ENCODE results near the gene GABBR1.

GABBR1 gene

GRCh38 chr6:29576056-29576455, 56.9 kb downstream of the GABBR1 start:
- Mint-ChIP-seq H3K27ac (no peak overlapping the region), H3K27me3 (peaks cover 27% of the 10 kb centered on the region), H3K4me3 (no peak overlapping the region), H3K4me1 (ENCODE audit: low read depth) (no peaks in the 10 kb centered on the region), H3K36me3 (no peaks in the 10 kb centered on the region), H3K9me3 (ENCODE audit: low read depth) (no peaks in the 10 kb centered on the region)

GRCh38 chr6:29567991-29568390, 65.0 kb downstream of the GABBR1 start:
- peaks cover 6% of the 10 kb centered on the region for H3K4me1 Mint-ChIP-seq (ENCODE audit: low read depth)
- no peak overlapping the region for H3K4me3 Mint-ChIP-seq
- no peaks in the 10 kb centered on the region for H3K9me3 Mint-ChIP-seq (ENCODE audit: low read depth)
- H3K27ac Mint-ChIP-seq, result no peak overlapping the region
- peaks cover 21% of the 10 kb centered on the region for H3K27me3 Mint-ChIP-seq
- H3K36me3 Mint-ChIP-seq, result no peaks in the 10 kb centered on the region

- Mint-ChIP-seq H3K4me1 (ENCODE audit: low read depth) (peaks cover 6% of the 10 kb centered on the region), H3K27me3 (peaks cover 21% of the 10 kb centered on the region), H3K9me3 (ENCODE audit: low read depth) (no peaks in the 10 kb centered on the region), H3K4me3 (no peak overlapping the region), H3K27ac (no peak overlapping the region), H3K36me3 (no peaks in the 10 kb centered on the region)
These were observed 65.4 kb downstream of the GABBR1 start for GRCh38 chr6:29567541-29567940.

GRCh38 chr6:29566856-29567255, 66.1 kb downstream of the GABBR1 start:
- Mint-ChIP-seq H3K27me3 (peaks cover 20% of the 10 kb centered on the region), H3K4me3 (no peak overlapping the region), H3K27ac (no peak overlapping the region), H3K4me1 (ENCODE audit: low read depth) (peaks cover 6% of the 10 kb centered on the region), H3K9me3 (ENCODE audit: low read depth) (no peaks in the 10 kb centered on the region), H3K36me3 (no peaks in the 10 kb centered on the region)

- H3K4me3 Mint-ChIP-seq, result no peak overlapping the region
- no peaks in the 10 kb centered on the region for H3K9me3 Mint-ChIP-seq (ENCODE audit: low read depth)
- H3K27ac Mint-ChIP-seq, result no peak overlapping the region
- H3K4me1 Mint-ChIP-seq (ENCODE audit: low read depth), result peaks cover 6% of the 10 kb centered on the region
- no peaks in the 10 kb centered on the region for H3K36me3 Mint-ChIP-seq
- H3K27me3 Mint-ChIP-seq, result peaks cover 26% of the 10 kb centered on the region
These were observed 68.1 kb downstream of the GABBR1 start for GRCh38 chr6:29564875-29565274.

- Mint-ChIP-seq H3K4me3 (no peak overlapping the region), H3K27me3 (peaks cover 34% of the 10 kb centered on the region), H3K4me1 (ENCODE audit: low read depth) (peaks cover 6% of the 10 kb centered on the region), H3K9me3 (ENCODE audit: low read depth) (no peaks in the 10 kb centered on the region), H3K27ac (no peak overlapping the region), H3K36me3 (no peaks in the 10 kb centered on the region)
These were observed 69.5 kb downstream of the GABBR1 start for GRCh38 chr6:29563435-29563965.

GRCh38 chr6:29561606-29562181, 71.3 kb downstream of the GABBR1 start:
- Mint-ChIP-seq H3K27ac (peak overlapping the region; percentile 51), H3K4me3 (no peak overlapping the region), H3K4me1 (ENCODE audit: low read depth) (peaks cover 6% of the 10 kb centered on the region), H3K9me3 (ENCODE audit: low read depth) (no peaks in the 10 kb centered on the region), H3K36me3 (no peaks in the 10 kb centered on the region), H3K27me3 (peaks cover 32% of the 10 kb centered on the region)

- no peak overlapping the region for H3K4me3 Mint-ChIP-seq
- H3K9me3 Mint-ChIP-seq (ENCODE audit: low read depth), result no peaks in the 10 kb centered on the region
- H3K36me3 Mint-ChIP-seq, result no peaks in the 10 kb centered on the region
- peak overlapping the region; percentile 51 for H3K27ac Mint-ChIP-seq
- H3K27me3 Mint-ChIP-seq, result peaks cover 37% of the 10 kb centered on the region
- peaks cover 6% of the 10 kb centered on the region for H3K4me1 Mint-ChIP-seq (ENCODE audit: low read depth)
These were observed 71.9 kb downstream of the GABBR1 start for GRCh38 chr6:29561091-29561490.

GRCh38 chr6:29559524-29560287, 73.3 kb downstream of the GABBR1 start, which contains the start of gene UBD:
TSS of gene UBD (minus strand) at chr6:29559732. CDS start at chr6:29559701, 31 bp downstream.
- Mint-ChIP-seq H3K4me1 (ENCODE audit: low read depth) (peaks cover 6% of the 10 kb centered on the region), H3K27me3 (peaks cover 34% of the 10 kb centered on the region), H3K36me3 (no peaks in the 10 kb centered on the region), H3K27ac (no peak within 1 kb of the TSS), H3K9me3 (ENCODE audit: low read depth) (no peaks in the 10 kb centered on the region), H3K4me3 (no peak within 1 kb of the TSS)

- no peaks in the 10 kb centered on the region for H3K9me3 Mint-ChIP-seq (ENCODE audit: low read depth)
- no peak overlapping the region for H3K27ac Mint-ChIP-seq
- no peak overlapping the region for H3K4me3 Mint-ChIP-seq
- peaks cover 2% of the 10 kb centered on the region for H3K36me3 Mint-ChIP-seq
- peaks cover 12% of the 10 kb centered on the region for H3K4me1 Mint-ChIP-seq (ENCODE audit: low read depth)
- H3K27me3 Mint-ChIP-seq, result peaks cover 45% of the 10 kb centered on the region
These were observed 74.4 kb downstream of the GABBR1 start for GRCh38 chr6:29558439-29559079.

- H3K4me1 Mint-ChIP-seq (ENCODE audit: low read depth), result peaks cover 17% of the 10 kb centered on the region
- no peak overlapping the region for H3K4me3 Mint-ChIP-seq
- no peaks in the 10 kb centered on the region for H3K9me3 Mint-ChIP-seq (ENCODE audit: low read depth)
- no peak overlapping the region for H3K27ac Mint-ChIP-seq
- H3K36me3 Mint-ChIP-seq, result peaks cover 2% of the 10 kb centered on the region
- H3K27me3 Mint-ChIP-seq, result peaks cover 45% of the 10 kb centered on the region
These were observed 75.7 kb downstream of the GABBR1 start for GRCh38 chr6:29557320-29557719.

GRCh38 chr6:29554764-29555163, 78.2 kb downstream of the GABBR1 start:
- Mint-ChIP-seq H3K27me3 (peaks cover 35% of the 10 kb centered on the region), H3K4me3 (no peak overlapping the region), H3K9me3 (ENCODE audit: low read depth) (no peaks in the 10 kb centered on the region), H3K4me1 (ENCODE audit: low read depth) (peaks cover 17% of the 10 kb centered on the region), H3K27ac (no peak overlapping the region), H3K36me3 (peaks cover 2% of the 10 kb centered on the region)

GRCh38 chr6:29553268-29554057, 79.5 kb downstream of the GABBR1 start:
- H3K4me1 Mint-ChIP-seq (ENCODE audit: low read depth), result peaks cover 17% of the 10 kb centered on the region
- H3K27ac Mint-ChIP-seq, result peak overlapping the region; percentile 89
- no peaks in the 10 kb centered on the region for H3K9me3 Mint-ChIP-seq (ENCODE audit: low read depth)
- peaks cover 28% of the 10 kb centered on the region for H3K27me3 Mint-ChIP-seq
- H3K4me3 Mint-ChIP-seq, result peak overlapping the region; percentile 86
- peaks cover 2% of the 10 kb centered on the region for H3K36me3 Mint-ChIP-seq

- Mint-ChIP-seq H3K27me3 (peaks cover 26% of the 10 kb centered on the region), H3K9me3 (ENCODE audit: low read depth) (no peaks in the 10 kb centered on the region), H3K36me3 (peaks cover 2% of the 10 kb centered on the region), H3K4me3 (peak overlapping the region; percentile 86), H3K27ac (peak overlapping the region; percentile 89), H3K4me1 (ENCODE audit: low read depth) (peaks cover 17% of the 10 kb centered on the region)
These were observed 80.4 kb downstream of the GABBR1 start for GRCh38 chr6:29552512-29553051.
